GM18508 (cell line): ENCODE results near the gene AGAP1.
"Not testable (repeated sequence)": the region's sequence is repeated elsewhere in the genome, so short reads cannot be mapped to it uniquely, and the experiment has no call there.

Experiments used
- ATAC-seq: cut with Tn5 transposase; IDR thresholded peaks from one replicate; pipeline ENCODE4 v1.9.1; 2021; ENCODE audit warnings: moderate number of reproducible peaks; ENCODE audit not compliant: insufficient read depth, unreplicated experiment

Gene AGAP1

DNA sequence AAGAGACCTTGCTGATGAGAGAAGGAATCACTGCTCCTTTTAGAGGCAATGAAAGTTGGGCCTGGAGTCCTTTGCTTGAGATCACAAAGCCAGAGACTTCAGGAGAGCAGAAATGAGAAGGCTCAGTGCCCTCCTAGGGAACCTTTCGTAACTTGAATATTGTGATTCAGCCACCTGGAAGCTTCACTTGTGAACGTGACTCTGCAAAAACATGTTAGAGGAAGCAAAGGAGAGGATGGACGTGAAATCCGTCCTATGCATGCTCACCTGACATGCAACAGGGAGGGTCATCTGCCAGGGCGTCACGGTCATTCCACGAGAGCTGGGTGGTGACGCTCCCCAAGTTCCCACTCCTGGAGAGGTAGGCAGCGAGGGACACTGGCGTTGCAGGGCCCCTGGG is 243.6 kb downstream of the AGAP1 start:
- no peak for ATAC-seq

DNA sequence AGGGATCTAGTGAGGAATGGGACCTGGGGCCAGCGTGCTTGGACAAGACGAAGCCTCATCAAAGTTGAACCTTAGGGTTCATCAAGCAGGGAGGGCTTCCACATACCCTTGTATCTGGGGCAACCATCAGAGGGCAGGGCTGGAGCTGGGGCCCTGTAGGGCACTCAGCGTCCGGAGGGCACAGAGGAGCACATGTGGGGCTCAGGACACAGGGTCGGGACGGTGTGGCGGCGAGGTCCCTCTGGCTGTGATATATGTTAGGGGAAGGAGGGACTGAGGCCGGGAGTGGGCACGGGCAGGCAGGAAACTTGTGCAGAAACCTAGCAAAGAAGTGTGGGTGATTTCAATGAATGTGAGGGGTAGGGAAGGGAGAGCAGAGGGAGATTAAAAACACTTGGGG is 244.0 kb downstream of the AGAP1 start:
- no peak for ATAC-seq

GRCh38 chr2:235739704-235740415 is 246.0 kb downstream of the AGAP1 start:
- no peak for ATAC-seq

DNA sequence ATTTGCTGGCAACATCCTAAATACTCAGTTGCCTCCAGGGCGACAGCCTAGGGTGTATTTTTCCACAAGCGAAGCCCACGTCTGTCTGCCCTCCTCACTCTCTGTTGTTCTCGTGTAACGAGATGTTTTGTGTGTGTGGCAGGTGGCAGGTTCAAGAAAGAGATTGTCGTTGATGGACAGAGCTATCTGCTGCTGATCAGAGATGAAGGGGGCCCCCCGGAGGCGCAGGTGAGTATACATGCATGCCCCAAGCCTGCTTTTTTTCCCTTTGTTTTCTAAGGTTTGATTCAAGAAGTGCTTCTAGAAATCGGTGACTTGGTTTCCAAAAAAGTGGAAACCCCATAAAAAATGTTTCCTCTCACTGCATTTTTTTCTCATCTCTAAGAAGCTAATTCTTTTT is 247.0 kb downstream of the AGAP1 start:
- ATAC-seq, result no peak

DNA sequence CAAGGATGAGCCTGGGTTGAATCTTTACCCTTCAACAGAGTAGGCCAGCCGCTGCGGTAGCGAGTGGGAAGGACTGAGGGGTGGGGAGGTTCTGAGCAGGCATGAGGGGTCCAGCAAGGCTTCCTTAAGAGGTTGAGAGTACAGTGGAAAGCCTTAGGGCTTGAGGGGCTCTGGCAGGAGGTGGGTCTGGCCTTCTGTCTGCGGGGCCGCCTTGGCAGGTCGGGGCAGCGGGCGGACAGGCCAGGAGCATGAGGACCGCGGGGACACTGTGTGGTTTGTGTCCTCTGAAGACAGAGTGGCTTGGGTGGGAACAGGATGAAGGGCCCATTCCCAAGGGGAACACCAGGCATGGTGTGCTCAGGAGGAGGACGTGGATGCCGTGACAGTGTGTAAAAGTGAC is 250.3 kb downstream of the AGAP1 start:
- ATAC-seq, result no peak

GRCh38 chr2:235745597-235745996 is 251.8 kb downstream of the AGAP1 start:
- no peak for ATAC-seq

DNA sequence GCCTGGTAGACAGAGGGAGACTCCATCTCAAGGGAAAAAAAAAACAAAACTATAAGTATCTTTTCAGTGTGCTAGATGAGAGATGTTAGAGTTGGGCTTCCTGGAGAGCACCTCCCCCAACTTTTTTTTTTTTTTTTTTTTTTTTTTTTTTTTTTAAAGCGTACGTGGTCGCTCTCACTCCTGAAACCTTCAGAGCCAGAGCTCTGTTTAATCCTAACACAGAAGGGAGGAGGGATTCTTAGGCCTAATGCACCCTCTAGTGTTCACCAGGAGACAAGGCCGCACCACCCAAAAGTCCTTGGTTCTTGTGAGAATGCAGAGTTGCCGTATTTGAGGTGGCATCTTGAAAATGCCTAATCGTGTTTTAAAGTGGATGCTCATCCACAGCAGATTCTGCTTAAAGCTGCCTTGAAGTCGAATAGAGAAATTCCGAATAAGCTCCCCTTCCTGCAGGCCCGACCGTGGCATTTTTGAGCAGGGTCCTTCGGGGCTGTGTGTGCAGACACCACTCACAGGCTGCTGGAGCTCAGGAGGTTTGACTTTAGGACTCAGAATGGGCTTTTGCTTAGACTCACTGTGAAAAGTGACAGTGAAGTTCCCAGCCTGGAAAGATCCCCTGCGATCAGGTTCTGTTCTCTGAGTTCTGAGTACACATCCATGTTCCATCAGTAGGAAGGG is 252.6 kb downstream of the AGAP1 start:
- no peak for ATAC-seq

DNA sequence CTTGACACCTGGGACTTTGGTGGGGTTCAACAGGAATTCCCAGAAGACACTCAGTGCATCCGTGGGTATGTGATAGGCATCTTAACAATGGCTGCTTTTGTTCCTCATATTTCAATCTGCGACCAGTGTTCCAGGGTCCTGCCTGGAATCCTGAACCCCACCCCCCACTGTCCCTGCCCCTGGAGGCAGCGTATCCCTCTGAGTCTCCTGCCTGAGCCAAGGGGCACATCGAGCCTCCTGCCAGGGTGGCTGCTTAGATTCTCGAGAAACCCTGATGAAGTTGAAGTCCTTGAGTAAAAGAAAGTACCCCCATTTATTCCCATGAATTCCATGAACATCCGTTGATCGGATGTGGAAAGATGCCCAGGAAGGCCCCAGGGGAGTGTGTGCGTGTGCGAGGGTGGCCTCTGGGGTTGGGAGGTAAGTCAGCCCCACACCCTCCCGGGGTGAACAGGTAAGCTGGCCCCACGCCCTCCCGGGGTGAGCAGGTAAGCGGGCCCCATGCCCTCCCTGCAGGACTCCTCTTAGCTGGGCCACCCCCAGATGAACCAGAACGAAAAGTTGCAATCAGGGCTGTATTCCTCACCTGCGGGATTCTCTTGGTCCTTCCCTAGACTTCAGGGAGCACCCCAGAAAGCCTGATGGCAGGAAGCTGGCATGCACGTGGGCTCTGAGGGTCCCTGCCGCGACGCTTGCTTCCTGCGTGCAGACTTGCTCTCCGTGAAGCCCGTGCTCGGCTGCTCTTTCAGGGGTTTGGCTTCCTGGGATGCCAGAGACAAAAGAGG is 253.3 kb downstream of the AGAP1 start:
- no peak for ATAC-seq

GRCh38 chr2:235747786-235748091 is 253.9 kb downstream of the AGAP1 start:
- no peak for ATAC-seq

DNA sequence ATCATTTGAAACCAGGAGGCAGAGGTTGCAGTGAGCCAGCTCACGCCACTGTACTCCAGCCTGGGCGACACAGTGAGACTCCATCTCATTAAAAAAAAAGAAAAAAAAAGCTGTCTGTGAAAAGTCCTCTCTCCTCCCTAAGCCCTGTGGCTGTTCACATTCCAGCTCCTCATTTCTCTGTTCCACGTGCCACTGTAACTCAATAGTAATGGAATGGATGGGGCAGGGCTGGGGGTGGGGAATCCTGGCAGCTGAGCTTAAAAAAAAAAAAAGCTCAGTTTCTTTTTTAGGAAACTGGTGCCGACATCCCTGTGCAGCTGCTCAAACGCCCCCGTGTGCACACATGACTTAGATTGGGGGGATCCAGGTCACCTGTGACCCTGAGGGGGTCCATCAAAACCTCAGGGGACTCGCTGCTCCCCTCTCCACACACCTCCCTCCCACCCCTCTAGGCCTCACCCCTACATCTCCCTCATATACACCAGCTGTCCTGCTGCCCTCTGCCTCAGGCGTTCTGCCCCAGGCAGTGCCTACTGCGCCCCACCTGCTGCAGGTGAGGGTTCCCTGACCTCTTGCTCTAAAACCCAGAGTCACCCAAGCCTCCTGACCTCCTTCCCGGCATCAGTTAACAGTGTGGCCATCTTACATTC is 255.4 kb downstream of the AGAP1 start:
- ATAC-seq, result no peak

GRCh38 chr2:235749771-235750160 is 255.9 kb downstream of the AGAP1 start:
- no peak for ATAC-seq

- ATAC-seq, result no peak
These were observed 259.0 kb downstream of the AGAP1 start for GRCh38 chr2:235752846-235753245.

DNA sequence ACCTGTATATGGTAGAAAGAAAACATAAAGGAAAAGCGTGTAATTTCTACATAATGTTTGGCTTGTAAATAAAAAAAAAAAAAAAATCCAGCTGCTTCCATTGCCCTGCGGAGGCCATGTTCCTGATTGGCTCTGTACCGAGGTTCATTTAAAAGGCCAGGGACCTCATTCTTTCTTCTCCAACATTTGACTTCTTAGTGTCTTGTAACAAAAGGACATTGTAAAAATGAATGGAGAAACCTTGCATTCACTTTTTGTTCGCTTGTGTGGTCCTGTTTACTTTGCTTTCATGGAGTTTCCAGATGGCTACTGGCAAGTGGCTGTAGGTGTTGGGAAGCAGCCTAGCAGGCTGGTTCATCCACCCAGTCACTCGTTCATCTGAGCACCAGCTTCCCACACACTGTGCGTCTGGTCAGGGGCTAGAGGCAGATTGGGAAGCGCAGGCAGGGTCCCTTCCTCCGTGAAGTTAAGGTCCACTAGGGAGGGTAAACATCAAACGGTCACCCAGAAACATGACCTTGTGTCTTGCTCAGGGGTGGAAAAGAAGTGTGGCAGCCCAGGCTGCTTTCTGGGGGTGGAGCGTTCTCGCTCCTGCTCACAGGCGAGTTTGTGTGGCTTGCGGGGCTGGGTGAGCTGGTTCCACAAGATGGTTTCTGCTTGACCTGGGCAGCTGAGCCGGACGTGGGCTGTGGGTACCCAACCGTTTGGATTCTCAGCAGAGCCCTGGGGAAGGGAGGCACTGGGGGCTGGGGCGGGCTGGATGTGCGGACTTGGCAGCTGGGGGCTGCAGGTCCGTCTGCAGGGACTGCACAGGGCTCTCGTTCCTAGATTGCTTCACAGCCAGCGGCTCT is 260.7 kb downstream of the AGAP1 start:
- ATAC-seq, result no peak

GRCh38 chr2:235756491-235756890 is 262.6 kb downstream of the AGAP1 start:
- ATAC-seq, result no peak

- ATAC-seq, result no peak
These were observed 263.4 kb downstream of the AGAP1 start for GRCh38 chr2:235757212-235757611.

GRCh38 chr2:235757640-235758039 is 263.8 kb downstream of the AGAP1 start:
- no peak for ATAC-seq

DNA sequence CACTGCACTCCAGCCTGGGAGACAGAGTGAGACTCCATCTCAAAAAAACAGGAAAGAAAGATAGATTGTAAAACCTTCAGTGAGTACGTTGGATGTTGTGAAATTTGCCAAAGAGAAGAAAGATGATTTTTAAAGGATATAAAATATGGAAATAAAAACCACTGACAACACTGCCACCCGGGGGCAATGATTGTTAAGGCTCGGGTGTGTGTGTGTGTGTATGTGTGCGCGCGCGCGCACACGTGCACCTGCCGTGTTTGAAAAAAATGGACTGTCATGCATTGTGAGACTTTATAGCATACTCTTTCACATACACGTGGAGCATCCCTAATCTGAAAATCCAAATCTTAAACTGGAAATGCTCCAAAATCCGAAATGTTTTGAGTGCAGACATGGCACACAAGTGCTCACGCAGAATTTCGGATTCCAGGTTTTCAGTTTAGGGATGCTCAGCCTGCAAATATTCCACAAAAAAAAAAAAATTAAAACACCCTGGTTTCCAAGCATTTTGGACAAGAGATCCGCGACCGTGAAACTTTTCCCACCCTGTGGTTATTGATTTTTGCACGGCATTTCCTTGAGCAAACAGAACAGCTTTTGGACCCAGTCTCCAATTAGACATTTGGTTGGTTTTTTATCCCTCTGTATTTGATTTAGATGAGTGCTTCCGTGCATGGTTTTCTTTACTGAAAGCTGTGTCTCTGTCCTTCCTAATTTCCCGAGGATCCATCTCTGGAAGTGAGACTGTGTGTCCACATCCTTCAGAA is 269.2 kb downstream of the AGAP1 start:
- no peak for ATAC-seq

GRCh38 chr2:235763816-235764215 is 270.0 kb downstream of the AGAP1 start:
- no peak for ATAC-seq

- not testable (repeated sequence) for ATAC-seq
These were observed 270.6 kb downstream of the AGAP1 start for GRCh38 chr2:235764478-235764877.
